GM19438 (cell line): ENCODE results near the gene CASQ2.

Experiments
- ATAC-seq: cut with Tn5 transposase; IDR thresholded peaks from one replicate; pipeline ENCODE4 v1.9.1; 2021; ENCODE audit warnings: low read depth; ENCODE audit not compliant: unreplicated experiment

CASQ2 gene

DNA sequence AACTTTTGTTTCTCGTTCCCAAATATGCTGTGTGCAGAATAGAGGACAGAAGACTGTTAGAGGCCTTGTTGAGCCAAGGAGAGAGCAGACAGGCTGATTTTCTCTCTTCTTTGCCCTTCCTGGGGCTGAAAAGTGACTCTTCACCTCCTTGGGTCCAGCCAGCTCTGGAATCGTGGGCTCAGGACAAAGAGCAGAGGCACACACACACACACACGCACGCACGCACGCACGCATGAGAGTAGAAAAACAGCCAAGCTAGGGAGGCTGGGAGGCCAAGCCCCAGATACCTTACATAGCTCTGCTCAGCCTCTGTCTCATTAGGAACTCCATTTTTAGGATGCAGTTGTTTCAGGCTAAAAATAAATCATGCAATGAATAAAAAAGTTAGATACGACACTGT, at the start of gene CASQ2:
Gene CASQ2, minus strand, starts transcription at position 166 of the 400 bp plus-strand sequence. CDS start 173 bp downstream, outside the sequence.
- ATAC-seq, result no peak

DNA sequence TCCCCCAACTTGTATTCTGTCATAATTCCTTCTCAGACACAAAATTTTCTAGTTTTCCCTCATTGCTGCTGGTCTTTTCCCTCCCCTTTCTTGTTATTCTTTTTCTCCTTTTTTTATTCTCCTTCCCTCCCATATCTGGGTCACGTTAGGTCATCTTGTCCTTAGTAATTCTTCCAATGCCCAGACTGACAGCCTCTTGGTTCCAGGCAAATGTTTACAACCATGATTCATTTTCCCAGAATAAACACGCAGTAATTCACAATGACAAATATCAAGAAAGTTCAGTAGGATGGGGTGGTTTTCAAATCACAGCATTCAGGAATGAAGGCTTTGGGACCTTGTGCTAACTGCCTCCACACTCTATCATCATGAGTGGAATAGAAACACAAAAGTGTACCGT, 47.2 kb upstream of the CASQ2 start:
- no peak for ATAC-seq

DNA sequence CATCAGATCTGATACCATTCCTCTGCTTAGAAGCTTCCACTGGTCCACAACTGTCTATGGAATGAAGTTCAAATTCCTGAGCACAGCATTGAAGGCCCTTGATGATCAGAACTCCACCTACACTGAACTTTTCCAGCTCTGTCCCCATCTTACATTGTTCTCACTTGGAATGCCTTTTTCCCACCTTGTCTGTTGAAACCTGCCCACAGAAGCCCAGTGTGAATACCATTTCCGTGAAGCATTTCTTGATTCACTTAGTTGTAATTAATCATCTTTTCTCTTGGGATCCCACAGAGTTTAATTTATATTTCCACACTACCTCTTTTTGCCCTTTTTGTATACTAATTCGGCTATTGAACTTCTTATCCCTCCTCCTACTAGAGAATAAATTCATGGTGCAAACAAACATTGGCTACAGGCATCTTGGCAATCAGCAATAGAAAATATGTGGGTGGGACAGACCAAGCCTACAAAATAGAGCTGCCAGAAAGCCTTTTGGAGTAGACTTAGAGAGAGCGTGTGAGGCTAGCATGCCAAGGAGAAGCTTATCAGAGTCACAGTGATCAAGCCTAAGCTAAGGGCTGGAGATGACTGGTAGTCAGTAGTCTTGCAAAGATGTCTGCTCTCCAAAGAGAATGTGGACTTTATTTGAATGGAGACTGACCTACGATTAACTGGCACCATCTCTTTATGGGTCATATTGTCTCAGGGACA, 46.3 kb upstream of the CASQ2 start:
- no peak for ATAC-seq

DNA sequence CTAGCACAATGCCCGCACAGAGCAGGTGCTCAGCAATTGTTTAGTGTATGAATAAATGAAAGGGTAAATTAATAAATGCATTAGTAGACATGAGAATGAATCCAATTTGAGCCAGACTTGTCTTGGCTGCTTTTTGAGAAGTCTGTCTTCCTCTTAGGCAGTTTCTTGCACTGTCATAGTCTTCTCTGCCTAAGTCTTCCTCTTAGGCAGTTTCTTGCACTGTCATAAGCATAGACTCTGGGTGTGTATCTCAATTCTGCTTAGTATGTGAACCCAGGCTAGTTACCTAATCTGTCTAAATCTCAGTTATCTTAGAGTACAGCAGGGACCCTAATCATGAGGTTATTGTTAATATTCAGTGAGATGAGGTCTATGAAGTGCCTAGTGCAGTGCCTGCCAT, 45.2 kb upstream of the CASQ2 start:
- ATAC-seq, result no peak

DNA sequence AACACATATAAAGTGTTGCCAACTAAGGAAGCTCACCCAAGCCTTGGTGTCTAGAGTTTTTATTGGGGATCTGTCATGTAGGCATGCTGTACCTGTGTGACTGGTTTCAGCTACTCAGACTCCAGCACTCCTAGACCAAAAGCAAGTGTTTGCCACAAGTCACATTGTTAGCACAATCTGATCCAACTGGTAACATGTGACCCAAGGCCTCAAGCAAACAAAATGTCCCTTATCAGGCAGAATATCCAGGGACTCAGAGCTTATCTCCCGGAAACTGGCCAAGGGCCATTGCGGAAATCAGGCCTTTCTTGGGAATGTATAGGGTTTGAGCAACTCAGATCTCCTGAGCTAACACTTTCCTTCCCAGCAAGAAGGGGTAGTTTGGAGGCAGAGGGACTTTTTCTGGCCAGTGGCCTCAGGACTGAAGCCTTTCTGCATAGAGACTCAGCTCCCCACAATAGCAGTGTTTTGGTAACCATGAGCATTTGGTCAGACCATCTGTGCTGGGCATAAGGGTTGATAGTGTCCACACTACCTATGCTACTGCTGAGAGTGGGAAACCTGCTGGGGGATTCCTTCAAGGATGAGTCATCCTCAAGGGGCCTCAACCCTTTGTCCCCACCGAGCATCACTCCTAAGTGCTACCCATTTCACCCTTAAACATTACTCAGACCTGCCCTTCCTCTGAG, 42.8 kb upstream of the CASQ2 start:
- no peak for ATAC-seq

DNA sequence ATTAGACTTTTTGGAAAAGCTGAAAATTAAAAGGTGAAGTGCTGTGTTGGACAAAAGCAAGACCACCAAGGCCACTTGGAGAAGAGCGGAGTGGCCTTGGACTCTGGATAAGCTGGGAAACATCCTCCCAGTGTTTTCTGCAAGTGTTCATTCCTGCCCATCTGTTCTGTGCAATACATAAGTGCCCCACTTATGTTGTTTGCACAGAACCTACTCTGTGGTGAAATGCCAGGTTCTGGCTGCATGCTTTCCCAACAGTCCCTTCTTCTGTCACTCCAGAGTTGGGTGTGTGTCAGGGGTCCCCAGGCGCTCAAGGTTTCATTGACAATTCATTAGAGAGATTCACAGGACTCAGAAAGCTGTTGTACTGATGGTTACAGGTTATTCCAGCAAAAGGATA, 42.1 kb upstream of the CASQ2 start:
- ATAC-seq, result no peak

DNA sequence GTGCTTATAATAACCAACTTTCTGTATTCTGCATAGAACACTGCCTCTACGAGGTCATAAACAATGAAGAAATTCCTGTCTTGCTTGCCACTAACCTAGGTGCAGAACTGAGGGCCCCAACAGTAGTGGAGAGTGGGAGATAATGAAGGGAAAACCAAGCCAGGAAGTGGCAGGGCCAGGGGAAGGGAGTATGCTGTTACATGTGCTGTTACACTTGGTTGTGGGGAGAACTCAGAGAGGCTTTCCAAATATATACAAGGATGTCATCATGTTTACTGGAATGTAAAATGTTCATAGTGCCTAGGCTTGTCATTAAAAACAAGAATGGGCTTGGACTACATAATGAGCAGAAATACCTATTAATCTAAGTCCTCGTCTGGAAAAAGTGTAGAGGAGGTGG, 41.3 kb upstream of the CASQ2 start:
- ATAC-seq, result no peak

DNA sequence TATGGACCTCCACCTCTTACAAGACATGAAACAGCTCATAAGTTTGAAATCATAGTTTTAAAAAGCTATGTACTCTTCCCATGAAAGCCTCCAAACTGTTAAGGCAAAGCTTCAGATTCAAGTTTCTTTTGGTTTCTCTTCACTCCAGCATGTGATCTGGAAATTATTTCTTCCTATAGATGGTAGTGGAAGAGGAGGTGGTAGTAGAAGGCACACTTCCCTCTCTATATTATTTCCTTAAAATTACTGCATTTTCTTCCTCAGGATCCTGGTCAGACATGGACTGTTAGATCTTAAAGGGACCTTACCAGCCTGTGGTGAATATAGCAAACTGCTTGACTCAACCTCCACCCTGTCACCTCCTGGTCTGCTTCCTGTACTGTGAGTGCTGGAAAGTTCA, 40.6 kb upstream of the CASQ2 start:
- ATAC-seq, result no peak

DNA sequence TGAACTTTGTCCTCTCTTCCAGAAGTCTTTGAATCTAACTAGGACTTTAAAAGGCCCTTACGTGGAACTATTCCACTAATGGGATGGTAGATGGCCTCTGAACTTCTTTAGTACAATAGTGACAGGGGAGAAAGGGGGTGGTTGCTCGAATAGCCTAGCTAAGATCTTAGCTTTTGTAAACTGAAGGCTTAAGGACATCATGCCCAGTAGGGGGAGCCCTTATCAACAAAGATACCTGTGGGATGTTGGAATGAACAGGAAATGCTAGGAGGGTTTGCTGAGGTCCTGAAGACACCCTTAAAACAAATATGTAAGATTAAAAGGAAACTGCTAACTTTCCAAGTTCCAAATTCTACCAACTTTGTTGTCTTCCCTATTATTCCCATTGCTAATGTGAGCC, 39.2 kb upstream of the CASQ2 start:
- peak; percentile 74 for ATAC-seq

DNA sequence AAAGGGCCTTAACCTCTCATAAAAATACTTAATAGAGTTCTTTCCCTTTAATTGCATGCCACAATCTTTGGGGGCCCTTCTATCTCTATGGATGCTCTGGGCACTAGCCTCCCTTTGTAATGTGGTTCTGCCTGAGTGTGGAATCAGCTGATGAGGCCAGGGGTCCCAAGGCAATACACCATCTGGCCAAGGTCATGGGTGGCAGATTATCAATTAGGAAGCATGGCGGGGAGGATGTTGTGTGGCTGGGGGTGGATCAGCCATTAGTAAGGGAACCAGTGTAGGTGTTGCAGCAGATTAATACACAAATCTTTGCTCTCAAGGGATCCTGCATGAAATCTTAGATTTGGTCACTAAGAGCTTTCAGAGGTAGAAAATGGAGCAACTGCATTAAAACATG, 37.1 kb upstream of the CASQ2 start:
- ATAC-seq, result no peak

DNA sequence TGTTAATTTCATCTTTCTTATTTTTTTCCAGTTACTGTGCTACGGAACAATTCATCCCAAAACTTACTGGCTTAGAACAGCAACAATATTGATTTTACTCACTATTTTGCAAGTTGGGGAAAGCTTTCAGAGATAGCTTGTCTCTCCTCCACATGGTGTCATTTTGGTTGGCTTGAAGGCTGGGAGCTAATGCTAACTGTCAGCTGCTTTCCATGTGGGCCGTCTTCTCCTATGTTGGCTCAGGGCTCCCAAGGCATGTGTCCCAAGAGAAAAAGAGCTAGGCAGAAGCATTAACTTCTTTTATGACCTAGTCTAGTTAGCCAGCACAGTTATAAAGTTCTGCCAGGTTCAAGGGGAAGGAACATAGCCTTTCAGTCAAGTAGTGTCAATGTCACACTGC, 33.9 kb upstream of the CASQ2 start:
- no peak for ATAC-seq

DNA sequence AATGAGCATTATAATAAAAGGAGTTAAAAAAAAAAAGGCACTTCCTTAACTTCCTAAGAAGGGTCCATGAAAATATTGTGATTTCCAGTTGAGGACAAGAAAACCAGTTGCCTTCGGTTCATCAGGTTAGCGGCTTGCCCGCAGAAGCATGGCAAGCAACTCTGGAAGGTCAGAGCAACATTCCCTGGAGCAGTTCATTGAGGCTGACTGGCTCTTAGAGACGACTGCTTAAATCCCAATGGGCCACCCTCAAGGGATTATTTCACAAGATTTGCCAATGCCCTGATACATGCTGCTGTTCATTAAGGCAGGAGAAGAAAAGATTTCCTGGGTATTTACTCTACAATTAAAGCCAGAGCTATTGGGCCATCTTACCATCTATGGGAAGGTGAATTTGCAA, 29.0 kb upstream of the CASQ2 start:
- no peak for ATAC-seq

DNA sequence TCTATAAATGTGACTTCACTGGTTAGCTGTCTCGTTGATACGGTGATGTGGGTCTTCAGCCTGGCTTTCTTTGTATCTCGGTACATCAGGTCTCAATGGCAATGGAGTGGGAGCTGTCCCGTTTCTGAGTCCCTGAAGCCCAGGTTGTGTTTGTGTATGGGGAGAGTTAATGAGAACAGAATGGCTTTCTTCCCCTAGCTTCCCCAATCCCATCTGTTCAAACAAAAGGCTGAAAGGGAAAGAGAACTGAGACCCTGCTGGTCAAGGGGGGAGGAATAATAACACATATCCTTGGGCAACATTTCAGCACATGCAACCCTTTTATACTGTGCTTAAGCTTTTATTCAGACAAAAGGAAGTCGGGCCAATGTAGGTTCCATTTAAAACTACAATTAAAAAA, 28.4 kb upstream of the CASQ2 start:
- ATAC-seq, result no peak

DNA sequence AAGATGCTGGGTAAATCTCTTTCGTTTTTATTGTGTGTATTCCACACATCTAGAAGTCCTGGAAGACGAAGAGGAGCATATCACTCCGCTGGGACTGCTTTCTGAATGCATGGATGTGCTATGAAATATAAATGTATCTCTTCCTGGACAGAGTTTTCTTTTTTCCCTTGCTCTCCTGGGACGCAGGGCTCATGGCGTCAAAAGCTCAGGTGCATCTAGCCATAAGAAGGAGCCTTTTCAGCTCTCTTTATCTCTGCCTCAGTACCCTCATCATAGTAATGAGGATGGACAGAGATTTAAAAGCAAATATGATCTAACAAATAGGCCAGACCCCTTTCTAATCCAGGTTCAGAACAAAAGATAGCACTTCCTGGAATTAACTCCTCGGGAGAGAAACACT, 27.5 kb upstream of the CASQ2 start:
- no peak for ATAC-seq

DNA sequence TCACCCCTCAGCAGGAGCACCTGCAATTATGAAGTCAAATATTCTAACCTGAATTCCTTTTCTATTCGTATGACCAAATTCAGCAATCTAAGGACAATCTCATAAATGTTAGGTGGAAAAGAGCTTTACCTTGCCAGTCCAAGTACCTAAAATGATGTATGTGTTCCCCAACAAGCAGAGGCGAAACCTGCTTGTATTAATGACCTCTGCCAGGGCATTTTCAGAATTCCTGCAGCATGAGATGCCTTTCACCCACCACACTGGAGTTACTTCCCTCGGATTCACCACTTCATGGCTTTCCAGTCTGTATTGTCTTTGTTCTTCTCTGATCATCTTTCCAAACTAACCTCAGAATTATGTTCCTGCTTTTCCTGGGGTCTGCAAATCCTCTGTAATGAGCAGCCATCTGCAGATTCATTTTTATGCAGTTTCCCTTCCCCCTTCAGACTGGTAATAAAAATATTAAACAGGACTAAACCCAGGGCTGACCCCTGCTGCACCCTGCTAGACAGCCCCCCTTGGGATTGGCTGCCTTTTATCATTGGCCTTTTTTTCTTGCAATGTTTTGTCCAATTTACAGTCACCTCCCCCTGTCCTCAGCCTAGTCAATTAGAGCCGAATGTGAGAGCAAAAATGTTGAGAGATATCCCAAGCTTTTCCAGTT, 26.6 kb upstream of the CASQ2 start:
- no peak for ATAC-seq

DNA sequence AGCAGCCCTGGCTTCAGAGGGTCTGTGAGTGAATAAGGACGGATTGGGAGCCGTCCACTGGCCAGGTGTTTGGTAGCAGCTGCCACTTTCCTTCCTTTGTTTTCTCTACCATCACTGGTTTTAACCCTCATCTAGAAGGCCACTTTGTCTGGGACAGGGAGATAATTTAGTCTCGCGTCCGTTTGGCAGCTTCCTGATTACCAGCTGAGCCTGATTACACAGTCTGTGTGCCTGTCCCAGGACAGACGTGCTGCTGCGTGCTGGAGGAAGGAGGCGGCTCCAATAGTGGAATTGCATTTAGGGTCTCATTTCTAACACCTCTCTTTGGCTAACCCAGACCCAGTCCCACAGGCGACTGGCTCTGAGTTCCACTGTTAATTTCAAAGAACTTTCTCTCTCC, 24.6 kb upstream of the CASQ2 start:
- ATAC-seq, result no peak

DNA sequence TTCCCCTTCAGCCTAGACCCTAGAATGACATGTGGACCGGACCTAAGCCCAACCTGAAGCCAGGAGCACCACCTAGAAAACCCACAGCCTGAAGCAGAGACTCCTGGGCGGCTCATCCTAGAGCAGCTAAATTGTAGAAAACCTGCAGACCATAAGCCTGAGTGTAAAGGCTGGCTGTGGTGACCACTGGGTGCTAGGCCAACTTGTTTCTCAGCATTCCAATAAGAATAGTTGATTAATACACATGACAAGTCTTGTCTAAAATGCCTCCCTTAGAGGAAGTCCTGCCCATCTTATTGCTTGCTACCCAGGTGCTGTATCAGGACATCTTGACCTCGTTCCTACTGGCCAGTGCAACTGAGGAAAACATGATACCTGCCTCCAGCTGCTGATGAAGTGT, 23.3 kb upstream of the CASQ2 start:
- no peak for ATAC-seq

DNA sequence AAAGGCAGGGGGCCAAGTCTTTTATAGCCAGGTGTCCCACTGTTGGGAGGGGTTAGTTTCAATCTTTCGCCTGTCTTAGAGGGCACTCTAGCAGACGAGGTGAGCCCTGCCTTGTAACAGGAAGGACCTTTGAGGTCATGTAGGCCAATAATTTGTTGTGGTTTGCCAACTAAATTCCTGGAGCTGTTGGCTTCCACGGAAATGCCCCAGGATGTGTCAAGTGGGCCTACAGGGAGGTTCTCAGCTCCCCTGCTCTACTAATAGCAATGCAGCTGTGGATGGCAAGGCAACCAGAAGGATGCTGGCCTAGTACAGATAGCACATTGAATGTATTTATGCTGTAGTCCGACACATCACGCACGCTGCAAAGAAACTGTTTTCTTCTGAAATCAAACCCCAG, 22.3 kb upstream of the CASQ2 start:
- no peak for ATAC-seq

DNA sequence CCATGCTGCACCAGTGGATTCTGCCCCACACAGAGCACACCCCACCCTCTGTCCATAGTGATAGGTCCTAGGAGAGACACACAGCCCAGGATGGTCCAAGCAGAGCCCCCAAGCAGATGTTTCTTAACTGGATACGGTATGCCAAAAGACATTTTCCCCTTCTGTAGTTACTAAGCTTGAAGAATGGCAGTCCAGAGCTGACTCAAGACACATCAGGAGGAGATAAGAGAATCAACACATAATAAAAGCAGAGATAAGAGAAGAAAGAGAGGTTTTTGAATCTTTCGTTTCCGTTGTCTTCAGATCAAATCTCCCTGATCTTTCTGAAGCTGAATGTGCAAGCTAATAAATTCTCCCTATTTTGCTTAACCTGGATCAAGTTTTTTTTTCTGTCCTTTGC, 21.8 kb upstream of the CASQ2 start:
- no peak for ATAC-seq

DNA sequence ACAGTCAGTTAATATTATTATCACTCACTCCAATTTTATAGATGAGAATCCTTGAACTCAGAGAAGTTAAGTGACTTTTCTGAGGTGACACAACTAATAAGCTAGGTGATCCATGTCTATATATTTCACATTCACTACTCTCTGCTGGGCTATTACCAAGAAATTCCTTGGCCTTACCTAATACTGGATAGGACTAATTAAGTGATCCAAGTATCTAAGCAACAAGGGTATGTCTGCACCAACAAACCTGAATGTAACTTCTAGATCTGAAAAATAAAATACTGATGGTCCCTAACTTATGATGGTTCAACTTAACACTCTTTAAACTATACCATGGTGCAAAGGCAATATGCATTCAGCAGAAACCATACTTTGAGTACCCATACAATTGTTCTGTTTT, 14.8 kb upstream of the CASQ2 start:
- no peak for ATAC-seq

DNA sequence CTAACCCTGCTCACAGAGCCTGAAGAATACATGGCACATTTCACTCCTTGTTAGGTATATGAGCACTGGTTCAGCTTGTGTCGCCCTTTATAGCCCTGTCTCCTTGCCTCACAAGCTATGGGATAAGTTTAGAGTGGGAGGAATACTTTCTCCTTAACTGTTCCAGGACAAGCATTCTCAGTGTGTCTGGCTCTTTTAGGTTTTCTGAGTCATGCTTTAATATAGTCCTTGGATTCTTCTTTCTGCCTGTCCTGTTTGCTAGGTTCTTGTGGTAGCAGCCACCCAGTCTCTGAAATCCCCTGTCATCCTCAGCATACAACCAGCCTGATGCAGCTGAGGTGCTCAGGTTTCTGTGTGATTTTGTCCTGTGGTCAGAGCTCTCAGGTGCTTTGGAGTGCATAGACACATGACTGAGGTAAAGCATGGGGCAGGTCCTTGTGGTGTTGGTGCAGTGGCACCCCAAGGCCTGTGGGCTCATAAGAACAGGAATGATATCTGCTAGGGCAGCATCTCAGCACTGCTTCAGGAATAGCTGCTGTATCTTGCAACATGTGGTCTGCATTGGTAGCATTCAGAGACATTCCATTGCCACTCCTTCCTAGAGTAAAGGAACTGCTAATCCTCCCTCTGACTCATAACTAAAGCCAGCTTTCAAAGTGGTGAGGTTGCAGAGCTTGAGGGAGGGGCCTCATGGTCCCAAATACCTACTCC, 14.2 kb upstream of the CASQ2 start:
- no peak for ATAC-seq
